Measurements from ENCODE around the gene NT5E. TPM values are rescaled to one million over a fixed set of nuclear protein-coding genes. Genes with fewer than 3 reads are reported as not detected.

NT5E gene
- total RNA-seq, 2 donors from 2014 or later: 8.2 to 31.2 TPM

GRCh38 chr6:85470023-85470410, 20.1 kb downstream of the NT5E start:
- H3K27me3 ChIP-seq (replicated peaks; ENCODE audit: insufficient read depth): no peaks in the 10 kb centered on the region
- H3K4me3 ChIP-seq: no peak overlapping the region
- TF ChIP-seq POLR2AphosphoS5 (IDR thresholded peaks at IDR 0.05) (no peak), POLR2A (IDR thresholded peaks at IDR 0.05) (no peak)
- TF ChIP-seq, protein P1, sequence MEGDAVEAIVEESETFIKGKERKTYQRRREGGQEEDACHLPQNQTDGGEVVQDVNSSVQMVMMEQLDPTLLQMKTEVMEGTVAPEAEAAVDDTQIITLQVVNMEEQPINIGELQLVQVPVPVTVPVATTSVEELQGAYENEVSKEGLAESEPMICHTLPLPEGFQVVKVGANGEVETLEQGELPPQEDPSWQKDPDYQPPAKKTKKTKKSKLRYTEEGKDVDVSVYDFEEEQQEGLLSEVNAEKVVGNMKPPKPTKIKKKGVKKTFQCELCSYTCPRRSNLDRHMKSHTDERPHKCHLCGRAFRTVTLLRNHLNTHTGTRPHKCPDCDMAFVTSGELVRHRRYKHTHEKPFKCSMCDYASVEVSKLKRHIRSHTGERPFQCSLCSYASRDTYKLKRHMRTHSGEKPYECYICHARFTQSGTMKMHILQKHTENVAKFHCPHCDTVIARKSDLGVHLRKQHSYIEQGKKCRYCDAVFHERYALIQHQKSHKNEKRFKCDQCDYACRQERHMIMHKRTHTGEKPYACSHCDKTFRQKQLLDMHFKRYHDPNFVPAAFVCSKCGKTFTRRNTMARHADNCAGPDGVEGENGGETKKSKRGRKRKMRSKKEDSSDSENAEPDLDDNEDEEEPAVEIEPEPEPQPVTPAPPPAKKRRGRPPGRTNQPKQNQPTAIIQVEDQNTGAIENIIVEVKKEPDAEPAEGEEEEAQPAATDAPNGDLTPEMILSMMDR (IDR thresholded peaks at IDR 0.05): no peak
- no peaks in the 10 kb centered on the region for H3K9me3 ChIP-seq
- H3K36me3 ChIP-seq: no peaks in the 10 kb centered on the region
- intact Hi-C loops (cut with DNase I): no loop called here
- 59% methylated on average over 2 of the region's 2 CpGs for WGBS
- no peak overlapping the region for H3K27ac ChIP-seq
- no peaks in the 10 kb centered on the region for H3K4me1 ChIP-seq (replicated peaks)
- no peak for DNase-seq (ENCODE audit: low spot score)

- no peak for TF ChIP-seq POLR2A (IDR thresholded peaks at IDR 0.05)
- TF ChIP-seq POLR2AphosphoS5 (IDR thresholded peaks at IDR 0.05): no peak
- WGBS: 78% methylated on average over 1 of the region's 1 CpG
- no peak for DNase-seq (ENCODE audit: low spot score)
- Histone ChIP-seq H3K4me1 (replicated peaks) (no peaks in the 10 kb centered on the region), H3K36me3 (no peaks in the 10 kb centered on the region), H3K27ac (no peak overlapping the region), H3K9me3 (no peaks in the 10 kb centered on the region), H3K27me3 (replicated peaks; ENCODE audit: insufficient read depth) (no peaks in the 10 kb centered on the region), H3K4me3 (no peak overlapping the region)
- intact Hi-C loops (cut with DNase I): no loop called here
Measured at GRCh38 chr6:85472744-85473143, 22.9 kb downstream of the NT5E start.

- no peaks in the 10 kb centered on the region for H3K9me3 ChIP-seq
- no peaks in the 10 kb centered on the region for H3K4me1 ChIP-seq (replicated peaks)
- H3K27me3 ChIP-seq (replicated peaks; ENCODE audit: insufficient read depth): no peaks in the 10 kb centered on the region
- H3K27ac ChIP-seq: no peak overlapping the region
- H3K4me3 ChIP-seq: no peak overlapping the region
- no peak for TF ChIP-seq POLR2AphosphoS5 (IDR thresholded peaks at IDR 0.05)
- TF ChIP-seq, protein P1 (IDR thresholded peaks at IDR 0.05): no peak
- TF ChIP-seq POLR2A (IDR thresholded peaks at IDR 0.05): no peak
- H3K36me3 ChIP-seq: no peaks in the 10 kb centered on the region
- intact Hi-C loops (cut with DNase I): no loop called here
- WGBS: 100% methylated on average over 1 of the region's 1 CpG
- DNase-seq (ENCODE audit: low spot score): no peak
Measured at GRCh38 chr6:85473748-85474147, 23.9 kb downstream of the NT5E start.

DNA sequence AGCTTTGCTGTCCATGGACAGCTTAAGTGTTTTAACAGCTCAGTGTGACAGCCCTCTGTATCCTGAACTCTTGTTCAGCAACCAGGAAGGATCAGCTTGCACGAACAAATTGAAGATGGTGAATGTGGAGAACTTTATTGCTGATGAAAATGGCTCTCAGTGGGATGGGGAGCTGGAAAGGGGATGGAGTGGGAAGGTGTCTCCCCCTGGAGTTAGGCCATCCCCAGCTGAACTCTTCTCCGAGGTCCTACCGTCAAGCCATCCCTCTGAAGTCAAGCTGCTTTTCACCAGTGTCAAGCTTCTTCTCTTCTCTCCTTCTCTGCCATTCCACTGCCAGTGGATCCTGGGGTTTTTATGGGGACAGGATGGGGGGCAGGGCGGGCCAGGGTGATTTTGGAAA, 26.6 kb downstream of the NT5E start:
- no peak for TF ChIP-seq POLR2AphosphoS5 (IDR thresholded peaks at IDR 0.05)
- no peak for TF ChIP-seq POLR2A (IDR thresholded peaks at IDR 0.05)
- TF ChIP-seq, protein P1 (IDR thresholded peaks at IDR 0.05): no peak
- WGBS: 94% methylated on average over 4 of the region's 4 CpGs
- Histone ChIP-seq H3K27ac (no peak overlapping the region), H3K4me3 (no peak overlapping the region), H3K27me3 (replicated peaks; ENCODE audit: insufficient read depth) (no peaks in the 10 kb centered on the region), H3K36me3 (no peaks in the 10 kb centered on the region), H3K4me1 (replicated peaks) (no peaks in the 10 kb centered on the region), H3K9me3 (no peaks in the 10 kb centered on the region)
- intact Hi-C loops (cut with DNase I): no loop called here
- no peak for DNase-seq (ENCODE audit: low spot score)

GRCh38 chr6:85479208-85479607, 29.3 kb downstream of the NT5E start:
- 90% methylated on average over 1 of the region's 1 CpG for WGBS
- H3K36me3 ChIP-seq: no peaks in the 10 kb centered on the region
- no peak overlapping the region for H3K27ac ChIP-seq
- H3K9me3 ChIP-seq: no peaks in the 10 kb centered on the region
- intact Hi-C loops (cut with DNase I): no loop called here
- no peaks in the 10 kb centered on the region for H3K27me3 ChIP-seq (replicated peaks; ENCODE audit: insufficient read depth)
- TF ChIP-seq POLR2A (IDR thresholded peaks at IDR 0.05): no peak
- no peak for TF ChIP-seq POLR2AphosphoS5 (IDR thresholded peaks at IDR 0.05)
- TF ChIP-seq, protein P1 (IDR thresholded peaks at IDR 0.05): no peak
- no peak for DNase-seq (ENCODE audit: low spot score)
- H3K4me3 ChIP-seq: no peak overlapping the region
- no peaks in the 10 kb centered on the region for H3K4me1 ChIP-seq (replicated peaks)

All from prostate gland (tissue), 2 donors.